RWPE2 (cell line): ENCODE results near the gene OCRL.

Source experiments
- ATAC-seq: fragments of 200-7000 bp; cut with Tn5 transposase; 3 replicates; pipeline ENCODE4 v1.9.1; 2021; ENCODE audit warnings: low read depth
- DNase-seq: peaks from one replicate; pipeline ENCODE4 v3.0.0-alpha.2; 2020; ENCODE audit warnings: low spot score
- H3K27ac ChIP-seq: fragments of 450-650 bp; 2 replicates; pipeline ENCODE4 v1.5.1; 2017; ENCODE audit warnings: mild to moderate bottlenecking; ENCODE audit not compliant: poor library complexity, severe bottlenecking
- H3K27me3 ChIP-seq: fragments of 250-450 bp; sonication (Bioruptor Pico); 2 replicates; pipeline ENCODE4 v1.5.1; 2021; ENCODE audit warnings: mild to moderate bottlenecking, moderate library complexity; ENCODE audit not compliant: insufficient read depth, poor library complexity, severe bottlenecking
- H3K36me3 ChIP-seq: fragments of 250-450 bp; sonication (Bioruptor Pico); 2 replicates; pipeline ENCODE4 v1.5.1; 2020; ENCODE audit warnings: low read depth, mild to moderate bottlenecking, moderate library complexity
- H3K4me1 ChIP-seq: fragments of 250-450 bp; sonication (Bioruptor Pico); 2 replicates; pipeline ENCODE4 v1.5.1; 2021; ENCODE audit warnings: mild to moderate bottlenecking, moderate library complexity; ENCODE audit not compliant: insufficient read depth, poor library complexity, severe bottlenecking
- H3K4me3 ChIP-seq: fragments of 250-450 bp; sonication (Bioruptor Pico); 2 replicates; pipeline ENCODE4 v1.5.1; 2021; ENCODE audit warnings: mild to moderate bottlenecking, moderate library complexity; ENCODE audit not compliant: severe bottlenecking
- H3K9me3 ChIP-seq: fragments of 250-450 bp; sonication (Bioruptor Pico); 2 replicates; pipeline ENCODE4 v1.5.1; 2021; ENCODE audit warnings: mild to moderate bottlenecking, moderate library complexity; ENCODE audit not compliant: severe bottlenecking
- TF ChIP-seq, protein P1 (sequence below): fragments of 450-650 bp; IDR thresholded peaks from one replicate; pipeline ENCODE4 v1.5.1; 2017; ENCODE audit warnings: mild to moderate bottlenecking, moderate library complexity; ENCODE audit not compliant: poor library complexity, severe bottlenecking

Gene OCRL

DNA sequence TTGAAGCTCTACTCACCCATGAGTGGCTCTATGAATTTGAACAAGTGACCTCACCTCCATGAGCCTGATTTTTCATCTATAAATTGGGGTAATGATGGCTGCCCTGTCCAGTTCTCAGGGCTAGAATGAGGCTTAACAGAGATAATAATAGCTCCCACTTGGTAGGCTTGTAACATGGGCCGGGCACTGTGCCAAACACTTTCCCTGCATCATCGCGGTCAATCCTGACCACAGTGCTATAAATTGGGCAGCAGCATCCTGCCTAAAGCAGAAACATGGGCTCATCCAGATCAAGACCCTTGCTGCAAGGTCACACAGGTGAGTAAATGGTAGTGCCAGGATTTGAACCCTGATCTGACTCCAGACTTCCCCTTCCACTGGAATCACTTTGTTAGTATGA lies 101.9 kb downstream of the OCRL start:
- Histone ChIP-seq H3K4me3 (no peak overlapping the region), H3K27me3 (no peaks in the 10 kb centered on the region), H3K36me3 (no peaks in the 10 kb centered on the region), H3K27ac (no peak overlapping the region), H3K4me1 (peaks cover under 1% of the 10 kb centered on the region), H3K9me3 (no peaks in the 10 kb centered on the region)
- ATAC-seq (no peak), DNase-seq (no peak)
- TF ChIP-seq, protein P1, sequence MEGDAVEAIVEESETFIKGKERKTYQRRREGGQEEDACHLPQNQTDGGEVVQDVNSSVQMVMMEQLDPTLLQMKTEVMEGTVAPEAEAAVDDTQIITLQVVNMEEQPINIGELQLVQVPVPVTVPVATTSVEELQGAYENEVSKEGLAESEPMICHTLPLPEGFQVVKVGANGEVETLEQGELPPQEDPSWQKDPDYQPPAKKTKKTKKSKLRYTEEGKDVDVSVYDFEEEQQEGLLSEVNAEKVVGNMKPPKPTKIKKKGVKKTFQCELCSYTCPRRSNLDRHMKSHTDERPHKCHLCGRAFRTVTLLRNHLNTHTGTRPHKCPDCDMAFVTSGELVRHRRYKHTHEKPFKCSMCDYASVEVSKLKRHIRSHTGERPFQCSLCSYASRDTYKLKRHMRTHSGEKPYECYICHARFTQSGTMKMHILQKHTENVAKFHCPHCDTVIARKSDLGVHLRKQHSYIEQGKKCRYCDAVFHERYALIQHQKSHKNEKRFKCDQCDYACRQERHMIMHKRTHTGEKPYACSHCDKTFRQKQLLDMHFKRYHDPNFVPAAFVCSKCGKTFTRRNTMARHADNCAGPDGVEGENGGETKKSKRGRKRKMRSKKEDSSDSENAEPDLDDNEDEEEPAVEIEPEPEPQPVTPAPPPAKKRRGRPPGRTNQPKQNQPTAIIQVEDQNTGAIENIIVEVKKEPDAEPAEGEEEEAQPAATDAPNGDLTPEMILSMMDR = no peak
